NCI-H2029 treated with DMSO at 0.1 percent for 48 hours (cell line): Measurements from ENCODE around the gene CACNA1H.
"Not testable (repeated sequence)": the region's sequence is repeated elsewhere in the genome, so short reads cannot be mapped to it uniquely, and the experiment has no call there.

Experiments
- DNase-seq: peaks from one replicate; lab custom pipeline; 2025; lab: John Stamatoyannopoulos, UW

The CACNA1H gene

DNA sequence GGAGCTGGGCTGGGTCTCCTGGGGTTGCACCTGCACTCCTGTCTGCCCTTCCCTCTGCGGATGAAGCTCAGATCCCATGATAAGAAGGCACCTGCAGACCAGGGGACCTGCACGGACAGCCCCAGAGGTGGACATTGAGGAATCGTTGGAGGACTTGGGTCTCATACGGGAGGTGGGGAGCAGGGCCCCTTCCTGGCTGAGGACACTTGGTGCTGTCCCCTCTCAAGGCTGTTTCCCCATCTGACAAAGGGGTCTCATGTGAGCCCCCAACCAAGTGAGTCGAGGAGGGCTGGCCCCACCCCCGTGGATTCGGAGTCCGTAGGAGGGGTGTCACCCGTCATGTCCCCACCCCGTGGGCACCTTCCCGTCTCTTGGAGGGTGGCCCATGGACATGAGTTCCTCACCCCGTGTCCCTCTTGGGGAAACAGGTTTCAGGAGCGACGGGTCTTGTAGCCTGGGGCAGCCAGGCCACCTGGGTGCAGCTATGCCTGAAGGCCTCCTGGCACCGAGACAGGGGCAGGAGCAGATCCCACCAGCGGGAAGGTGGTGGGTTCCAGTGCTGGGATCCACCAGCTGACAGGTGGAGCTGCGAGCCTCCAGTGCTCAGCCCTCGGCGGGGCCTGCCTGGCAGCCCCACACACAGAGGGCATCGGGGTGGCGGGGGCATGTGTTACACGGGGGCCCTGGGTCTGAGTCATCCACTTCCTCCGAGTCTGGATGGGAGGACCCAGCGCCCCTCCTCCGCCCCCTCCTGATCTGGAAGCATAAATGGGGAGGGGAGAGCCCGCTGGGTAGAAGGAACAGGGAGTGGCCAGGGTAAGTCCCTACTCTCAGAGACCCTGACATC, 102.6 kb downstream of the CACNA1H start, which contains the start of gene TPSD1:
Gene TPSD1 (plus strand): TSS at position 794 of the 847 bp plus-strand sequence. CDS start 212 bp downstream, outside the sequence.
- DNase-seq: not testable (repeated sequence)

DNA sequence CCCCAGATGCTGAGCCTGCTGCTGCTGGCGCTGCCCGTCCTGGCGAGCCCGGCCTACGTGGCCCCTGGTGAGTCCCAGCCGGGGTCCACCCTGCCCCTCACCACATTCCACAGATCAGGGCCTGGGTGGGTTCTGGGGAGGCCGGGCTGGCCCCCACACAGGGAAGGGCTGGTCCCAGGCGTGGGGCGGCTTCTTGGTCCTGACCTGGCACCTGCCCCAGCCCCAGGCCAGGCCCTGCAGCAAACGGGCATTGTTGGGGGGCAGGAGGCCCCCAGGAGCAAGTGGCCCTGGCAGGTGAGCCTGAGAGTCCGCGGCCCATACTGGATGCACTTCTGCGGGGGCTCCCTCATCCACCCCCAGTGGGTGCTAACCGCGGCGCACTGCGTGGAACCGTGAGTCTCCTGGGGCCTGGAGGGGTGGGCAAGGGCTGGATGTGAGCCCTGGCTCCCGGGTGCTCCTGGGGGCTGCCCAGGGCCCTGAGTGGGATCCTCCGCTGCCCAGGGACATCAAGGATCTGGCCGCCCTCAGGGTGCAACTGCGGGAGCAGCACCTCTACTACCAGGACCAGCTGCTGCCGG, 103.5 kb downstream of the CACNA1H start:
- DNase-seq: not testable (repeated sequence)

DNA sequence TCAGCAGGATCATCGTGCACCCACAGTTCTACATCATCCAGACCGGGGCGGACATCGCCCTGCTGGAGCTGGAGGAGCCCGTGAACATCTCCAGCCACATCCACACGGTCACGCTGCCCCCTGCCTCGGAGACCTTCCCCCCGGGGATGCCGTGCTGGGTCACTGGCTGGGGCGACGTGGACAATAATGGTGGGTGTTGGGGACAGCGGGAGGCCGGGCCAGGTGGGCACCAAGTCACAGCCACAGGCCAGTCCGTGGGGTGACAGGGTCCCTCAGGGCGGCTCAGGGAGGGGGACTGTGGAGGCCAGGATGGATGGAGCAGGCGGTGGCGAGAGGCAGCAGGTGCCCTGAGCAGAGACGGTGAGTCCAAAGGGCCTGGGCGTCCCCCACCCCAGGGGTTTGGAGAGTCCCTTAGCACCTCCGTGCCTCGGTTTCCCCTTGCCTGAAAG, 104.0 kb downstream of the CACNA1H start:
- DNase-seq: no peak

DNA sequence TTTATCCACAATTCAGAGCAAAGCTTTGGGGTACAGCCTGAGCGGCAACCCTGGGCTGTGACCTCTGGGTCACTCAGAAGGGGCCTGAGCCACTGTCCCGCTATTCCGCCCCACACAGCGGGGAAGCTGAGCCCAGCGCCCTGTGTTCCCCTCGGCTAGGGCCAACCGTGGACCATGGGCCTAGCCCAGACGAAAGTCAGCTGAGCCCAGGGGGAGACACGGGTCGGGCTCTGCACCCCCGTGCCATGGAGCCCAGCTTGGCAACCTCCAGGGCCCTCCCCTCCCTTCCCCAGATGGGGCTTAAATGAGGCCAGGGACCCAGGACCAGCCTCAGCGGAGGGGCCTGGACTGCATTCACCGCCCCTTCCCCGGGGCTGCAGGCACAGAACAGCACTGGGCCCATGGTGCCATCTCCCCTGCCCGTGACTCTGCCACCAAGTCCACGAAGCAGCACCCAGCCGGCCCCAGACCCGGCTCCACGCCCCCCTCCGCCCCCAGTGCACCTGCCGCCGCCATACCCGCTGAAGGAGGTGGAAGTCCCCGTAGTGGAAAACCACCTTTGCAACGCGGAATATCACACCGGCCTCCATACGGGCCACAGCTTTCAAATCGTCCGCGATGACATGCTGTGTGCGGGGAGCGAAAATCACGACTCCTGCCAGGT, 104.8 kb downstream of the CACNA1H start:
- DNase-seq: no peak

DNA sequence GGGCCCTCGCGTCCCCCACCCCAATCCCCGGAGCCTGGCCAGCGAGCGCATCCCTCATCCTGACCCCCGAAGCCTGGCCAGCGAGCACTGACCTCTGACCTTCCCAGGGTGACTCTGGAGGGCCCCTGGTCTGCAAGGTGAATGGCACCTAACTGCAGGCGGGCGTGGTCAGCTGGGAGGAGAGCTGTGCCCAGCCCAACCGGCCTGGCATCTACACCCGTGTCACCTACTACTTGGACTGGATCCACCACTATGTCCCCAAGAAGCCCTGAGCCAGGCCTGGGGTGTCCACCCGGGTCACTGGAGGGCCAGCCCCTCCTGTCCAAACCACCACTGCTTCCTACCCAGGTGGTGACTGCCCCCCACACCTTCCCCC, 105.3 kb downstream of the CACNA1H start:
- no peak for DNase-seq

DNA sequence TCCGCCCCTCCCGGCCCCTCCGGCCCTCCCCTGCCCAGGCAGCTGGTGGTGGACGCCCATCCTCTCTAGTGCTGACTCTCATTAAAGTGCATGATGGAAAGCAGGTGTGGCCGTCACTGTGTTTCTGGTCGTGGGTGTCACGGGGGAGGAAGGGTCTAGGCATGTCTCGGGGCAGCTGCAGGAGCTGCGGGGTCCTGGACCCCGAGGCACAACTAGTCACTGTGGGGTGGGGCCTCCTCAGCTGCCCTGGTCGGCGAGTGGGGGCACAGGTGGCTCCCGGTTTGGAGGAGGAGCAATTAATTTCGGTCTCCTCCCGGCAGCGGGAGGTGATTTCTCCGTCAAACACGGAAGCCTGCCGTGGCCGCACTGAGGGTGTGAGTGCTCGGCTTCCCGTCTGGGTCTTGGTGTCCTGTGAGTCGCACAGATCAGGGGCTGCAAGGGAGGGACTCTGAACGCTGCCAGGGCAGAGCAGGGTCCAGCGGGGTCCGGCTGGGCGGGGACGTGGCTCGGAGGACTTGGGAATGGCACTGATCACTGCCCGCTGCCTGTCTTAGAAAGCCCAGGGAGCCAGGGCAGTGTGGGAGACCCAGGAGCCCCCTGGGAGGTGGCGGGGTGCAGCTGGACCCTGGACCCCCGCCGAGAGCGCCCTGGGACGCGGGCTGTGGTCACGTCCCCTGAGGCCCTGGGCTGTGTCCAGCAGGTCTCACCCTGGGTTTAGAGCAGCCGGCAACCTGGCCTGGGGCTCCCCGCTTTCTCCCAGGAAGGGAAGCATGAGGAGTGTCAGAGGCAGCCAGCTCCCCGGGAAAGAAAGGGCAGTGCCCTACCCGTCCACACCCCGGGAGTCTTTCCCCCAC, 106.2 kb downstream of the CACNA1H start:
- DNase-seq: no peak

DNA sequence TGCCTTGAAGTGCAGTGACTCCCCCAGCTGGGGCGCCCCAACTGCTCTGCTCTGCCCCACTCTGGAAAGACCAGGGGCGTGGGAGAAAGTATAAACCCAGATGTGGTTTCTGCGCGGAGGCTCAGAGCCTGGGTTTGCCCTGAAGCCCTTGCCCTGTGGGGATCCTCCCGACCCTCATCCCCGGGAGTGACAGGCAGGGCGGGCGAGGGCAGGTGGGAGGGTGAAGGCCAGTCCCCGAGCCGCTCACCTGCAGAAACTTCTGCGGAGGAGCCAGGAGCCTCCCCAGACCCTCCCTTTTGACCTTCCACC, 106.8 kb downstream of the CACNA1H start:
- no peak for DNase-seq

DNA sequence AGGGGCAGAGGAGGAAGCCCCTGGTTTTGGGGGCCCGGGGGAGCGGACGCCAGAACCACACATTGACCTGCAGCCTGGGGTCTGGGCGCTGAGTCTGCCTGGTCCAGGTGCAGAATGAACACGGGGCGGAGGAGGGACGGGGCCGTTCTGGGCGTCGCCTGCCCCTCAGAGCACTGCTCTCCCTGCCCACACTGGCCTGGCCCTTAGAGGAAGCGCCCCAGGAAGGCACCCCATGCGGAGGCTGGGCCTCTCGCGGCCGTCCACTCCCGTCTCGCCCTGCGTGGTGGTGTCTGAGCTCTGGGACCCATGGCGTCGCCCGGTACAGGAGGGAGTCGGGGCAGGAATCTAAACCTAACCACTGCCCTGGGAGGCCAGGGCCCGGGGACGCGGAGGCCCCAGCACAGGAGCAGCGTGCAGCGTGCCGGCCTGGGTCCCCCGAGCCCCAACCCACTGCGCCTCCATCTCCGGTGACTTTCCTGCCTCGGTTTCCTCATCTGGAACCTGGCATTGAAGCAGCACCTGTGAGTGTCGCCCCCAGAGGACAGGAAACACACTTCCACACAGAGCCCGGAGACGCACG, 107.3 kb downstream of the CACNA1H start:
- no peak for DNase-seq

DNA sequence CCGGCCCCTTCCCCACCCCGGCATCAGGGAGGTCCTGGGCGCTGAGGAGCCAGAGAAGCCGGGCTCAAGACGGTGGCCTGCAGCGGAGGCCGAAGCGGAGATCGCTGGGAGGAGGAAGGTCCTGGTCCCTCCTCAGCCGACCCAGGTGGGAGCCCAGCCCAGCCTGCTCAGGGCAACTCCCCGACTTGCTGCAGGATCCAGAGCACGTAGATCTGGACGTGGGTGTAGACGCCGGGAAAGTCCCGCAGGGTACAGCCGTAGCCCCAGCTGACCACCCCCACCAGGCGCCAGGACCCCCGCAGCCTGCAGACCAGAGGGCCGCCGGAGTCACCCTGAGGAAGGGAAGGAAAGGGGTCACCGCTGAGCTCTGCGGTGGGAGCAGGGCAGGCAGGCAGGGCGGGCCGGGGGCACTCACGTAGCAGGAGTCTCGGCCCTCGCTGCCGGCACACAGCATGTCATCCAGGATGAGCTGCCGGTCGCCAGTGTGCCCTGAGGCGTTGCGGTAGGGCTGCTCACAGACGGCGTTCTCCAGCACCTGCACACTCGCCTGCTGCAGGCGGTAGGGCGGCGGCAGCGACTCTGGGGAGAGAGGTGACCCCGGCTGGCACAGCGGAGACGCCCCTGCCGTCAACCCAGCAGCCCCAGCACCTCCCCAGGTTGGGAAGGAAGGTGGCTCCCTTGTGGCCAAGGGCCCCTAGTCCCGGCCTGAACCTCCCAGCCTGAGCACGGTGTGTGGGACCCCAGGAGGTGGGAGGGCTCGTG, 108.4 kb downstream of the CACNA1H start:
- DNase-seq: no peak

DNA sequence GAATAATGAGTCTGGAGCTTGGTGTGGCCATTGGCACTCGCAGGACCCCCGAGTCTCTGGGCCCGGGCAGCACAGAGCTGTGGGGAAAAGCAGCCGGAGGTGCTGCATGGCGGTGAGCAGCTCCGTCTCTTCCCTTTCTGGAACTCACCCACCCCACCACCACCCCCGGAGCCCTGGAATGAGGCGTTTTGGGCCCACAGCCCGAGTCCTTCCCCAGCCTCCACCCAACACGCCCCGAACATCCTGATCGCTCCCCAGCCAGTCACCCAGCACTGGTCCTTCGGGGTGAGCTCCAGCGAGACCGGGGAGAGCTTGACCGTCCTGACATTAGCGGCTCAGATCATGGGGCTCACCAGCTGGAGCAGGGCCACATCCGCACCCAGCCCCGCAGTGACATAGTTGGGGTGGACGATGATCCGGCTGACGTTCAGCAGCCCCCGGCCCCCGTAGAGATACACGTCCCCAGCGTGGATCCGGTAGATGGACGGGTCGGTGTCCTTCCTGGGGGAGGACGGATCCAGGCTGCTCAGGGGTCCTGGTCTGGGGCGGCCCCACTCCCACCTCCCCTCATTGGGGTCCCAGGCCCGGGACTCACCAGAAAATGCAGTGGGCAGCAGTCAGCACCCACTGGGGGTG, 109.4 kb downstream of the CACNA1H start:
- DNase-seq: no peak

DNA sequence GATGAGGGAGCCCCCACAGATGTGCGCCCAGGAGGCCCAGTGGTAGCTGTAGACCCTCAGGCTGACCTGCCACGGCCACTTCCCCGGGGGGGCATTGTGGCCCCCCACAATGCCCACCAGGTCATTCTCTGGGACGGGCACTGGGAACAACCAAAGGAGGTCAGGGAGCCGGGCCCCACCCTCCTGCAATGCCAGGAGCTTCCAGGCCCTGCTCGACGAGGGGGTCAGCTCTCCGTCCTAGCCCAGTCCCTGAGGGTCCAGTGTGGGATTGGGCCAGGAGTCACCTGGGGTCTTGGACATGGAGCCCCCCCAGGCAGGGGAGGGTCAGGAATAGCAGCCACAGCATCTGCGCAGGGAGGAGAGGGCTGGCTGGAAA, 109.9 kb downstream of the CACNA1H start:
- DNase-seq: no peak

DNA sequence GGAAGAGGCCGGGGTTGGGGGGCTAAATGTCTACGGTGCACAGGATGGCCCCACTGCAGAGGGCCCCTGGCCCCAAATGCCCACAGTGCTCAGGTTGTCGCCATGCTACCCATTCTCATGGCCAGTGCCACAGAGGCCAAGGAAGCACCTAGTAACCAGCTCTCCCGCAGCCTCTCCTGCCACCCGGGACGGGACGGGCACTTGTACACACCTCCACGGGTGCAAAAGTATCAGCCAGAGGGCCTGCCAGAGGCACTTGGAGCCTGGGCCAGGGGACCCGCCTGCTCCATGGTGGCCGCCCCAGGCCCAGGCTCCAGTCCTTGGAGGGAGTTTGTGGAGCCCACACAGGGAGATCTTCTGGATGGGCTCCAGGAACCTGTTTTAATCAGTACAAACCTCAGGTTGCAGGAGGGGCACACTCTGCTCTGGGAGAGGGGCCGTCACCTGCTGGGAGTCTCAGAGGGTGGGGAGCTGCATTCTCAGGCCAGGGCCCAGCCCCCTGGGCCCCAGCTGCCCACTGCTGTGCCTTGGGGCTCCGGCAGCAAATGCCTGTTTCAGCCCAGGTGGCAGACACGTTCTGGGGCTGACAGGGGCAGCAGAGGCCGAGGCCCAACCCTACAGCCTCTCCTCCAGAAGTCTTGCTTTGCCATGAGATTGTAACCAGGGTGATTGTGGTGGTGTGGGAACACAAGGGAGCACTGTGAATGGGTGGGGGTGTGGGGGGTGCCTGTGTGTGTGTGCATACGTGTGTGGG, 110.9 kb downstream of the CACNA1H start:
- DNase-seq: no peak

DNA sequence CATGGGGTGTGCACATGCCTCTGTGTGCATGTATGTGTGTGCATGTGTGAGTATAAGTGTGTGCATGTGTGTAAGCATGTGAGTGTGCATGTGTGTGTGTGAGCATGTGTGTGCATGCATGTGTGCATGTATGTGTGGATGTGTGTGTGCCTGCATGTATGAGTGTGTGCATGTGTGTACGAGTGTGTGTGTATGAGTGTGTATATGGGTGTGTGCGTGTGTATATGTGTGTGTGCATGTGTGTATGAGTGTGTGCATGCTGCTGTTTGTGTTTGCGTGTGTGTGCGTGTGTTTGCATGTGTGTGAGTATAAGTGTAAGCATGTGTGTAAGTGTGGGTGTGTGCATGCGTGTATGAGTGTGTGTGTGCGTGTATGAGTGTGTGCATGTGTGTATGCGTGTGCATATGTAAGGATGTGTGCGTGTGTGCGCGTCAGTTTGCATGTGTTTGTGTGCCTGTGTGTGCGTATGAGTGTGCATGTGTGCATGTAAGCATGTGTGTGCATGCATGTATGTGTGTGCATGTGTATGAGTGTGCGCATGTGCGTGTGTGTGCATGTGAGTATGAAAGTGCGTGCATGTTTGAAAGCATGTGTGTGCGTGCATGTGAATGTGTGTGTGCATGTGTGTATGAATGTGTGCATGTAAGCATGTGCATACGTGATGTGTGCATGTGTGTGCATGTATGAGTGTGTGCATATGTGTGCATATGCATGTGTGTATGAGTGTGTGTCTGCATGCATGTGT, 111.6 kb downstream of the CACNA1H start:
- DNase-seq: no peak

DNA sequence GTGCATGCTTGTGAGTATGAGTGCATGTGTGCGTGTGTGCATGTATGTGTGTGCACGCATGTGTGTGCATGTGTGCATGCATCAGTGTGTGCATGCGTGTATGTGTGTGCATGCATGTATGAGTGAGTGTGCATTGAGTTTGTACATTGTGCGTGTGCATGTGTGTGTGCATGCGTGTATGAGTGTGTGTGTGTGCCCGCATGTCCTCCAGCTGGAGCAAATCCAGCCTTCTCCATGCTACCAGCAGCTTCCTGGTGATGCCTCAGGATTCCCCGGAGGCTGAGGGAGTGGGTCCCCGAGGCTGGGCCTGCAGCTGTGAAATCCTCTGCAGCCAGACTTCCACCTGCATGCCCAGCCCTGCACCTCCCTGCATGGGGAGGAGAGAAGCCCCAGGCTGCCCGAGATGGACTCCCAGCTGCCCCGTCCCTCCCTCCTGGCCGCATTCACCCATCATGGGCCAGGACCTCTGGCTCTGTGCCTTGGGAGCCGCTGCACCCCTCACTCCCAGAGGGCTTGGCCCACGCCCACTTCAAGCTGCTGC, 112.3 kb downstream of the CACNA1H start:
- no peak for DNase-seq

DNA sequence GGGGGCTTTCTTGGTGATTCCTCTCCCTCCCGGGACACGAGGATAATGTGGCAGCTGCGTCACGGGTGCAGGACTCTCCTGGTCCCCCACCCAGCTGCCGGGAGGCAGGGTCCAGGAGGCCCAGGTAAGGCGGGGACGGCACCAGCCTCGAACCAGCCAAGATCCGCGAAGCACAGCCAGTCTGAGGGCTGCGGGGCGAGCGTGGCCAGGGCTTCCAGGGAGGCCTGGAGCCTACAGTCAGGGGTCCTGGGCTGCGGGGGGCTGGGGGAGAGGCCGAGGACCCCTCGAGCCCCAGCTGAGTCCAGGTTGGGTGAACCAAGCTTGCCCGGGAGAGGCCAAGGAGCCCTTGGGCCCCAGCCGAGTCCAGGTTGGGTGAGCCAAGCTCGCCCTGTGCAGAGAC, 112.9 kb downstream of the CACNA1H start:
- no peak for DNase-seq

DNA sequence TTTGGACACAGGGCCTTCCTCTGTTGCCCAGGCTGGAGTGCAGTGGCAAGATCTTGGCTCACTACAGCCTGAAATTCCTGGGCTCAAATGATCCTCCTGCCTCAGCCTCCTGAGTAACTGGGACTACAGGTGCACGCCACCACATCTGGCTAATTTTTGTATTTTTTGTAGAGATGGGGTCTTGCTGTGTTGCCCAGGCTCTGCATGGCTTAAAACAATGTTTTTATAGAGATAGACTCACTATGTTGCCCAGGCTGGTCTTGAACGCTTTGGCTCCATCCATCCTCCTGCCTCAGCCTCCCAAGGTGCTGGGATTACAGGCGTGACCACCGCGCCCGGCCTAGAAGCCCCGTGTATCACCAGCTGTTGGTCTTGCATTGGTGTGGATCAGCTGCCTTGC, 116.5 kb downstream of the CACNA1H start:
- not testable (repeated sequence) for DNase-seq

DNA sequence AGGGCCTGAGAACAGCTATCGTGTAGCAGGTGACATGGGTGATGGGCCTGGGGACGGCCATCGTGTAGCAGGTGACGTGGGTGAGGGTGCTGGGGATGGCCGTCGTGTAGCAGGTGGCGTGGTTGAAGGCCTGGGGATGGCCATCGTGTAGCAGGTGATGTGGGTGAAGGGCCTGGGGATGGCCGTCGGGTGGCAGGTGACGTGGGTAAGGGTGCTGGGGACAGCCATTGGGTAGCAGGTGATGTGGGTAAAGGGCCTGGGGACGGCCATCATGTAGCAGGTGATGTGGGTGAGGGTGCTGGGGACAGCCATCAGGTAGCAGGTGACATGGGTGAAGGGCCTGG, 118.4 kb downstream of the CACNA1H start:
- DNase-seq: no peak
